NCI-H1417 (cell line): ENCODE results near the gene ALG13.
"Not testable (repeated sequence)": the region's sequence is repeated elsewhere in the genome, so short reads cannot be mapped to it uniquely, and the experiment has no call there.

Experiments
- DNase-seq, 3 experiments: peaks; one replicate each; lab custom pipeline; 2025; lab: John Stamatoyannopoulos, UW

The ALG13 gene

GRCh38 chrX:111759686-111760085, 78.7 kb downstream of the ALG13 start:
- DNase-seq = no peak

DNA sequence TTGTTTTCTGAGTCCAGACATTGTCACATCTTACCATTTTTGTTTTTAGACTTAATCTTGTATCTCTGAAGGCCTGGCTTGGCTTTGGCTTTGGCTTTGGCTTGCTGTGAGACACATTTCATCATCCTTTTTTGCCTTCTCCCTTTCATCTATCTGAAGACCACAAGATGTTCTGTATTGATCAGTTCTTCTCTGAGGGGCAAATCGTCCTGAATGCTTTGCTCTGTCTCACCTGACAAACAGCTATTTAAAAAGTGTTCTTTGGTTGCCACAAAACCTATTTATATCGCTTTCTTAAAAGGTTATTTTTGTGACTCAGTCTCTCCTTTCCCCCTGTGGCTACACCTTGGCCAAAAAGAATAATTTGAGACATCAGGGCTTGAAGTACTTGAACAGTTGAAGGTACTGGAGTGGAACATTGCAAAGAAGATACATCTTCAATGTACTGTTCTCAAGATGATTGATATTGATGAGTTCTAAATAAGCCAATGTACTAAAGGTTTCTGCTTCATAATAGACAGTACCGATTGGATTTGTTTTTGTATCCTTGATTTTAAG, 80.7 kb downstream of the ALG13 start:
- no peak for DNase-seq

- no peak for DNase-seq
Measured at GRCh38 chrX:111778591-111778990, 97.6 kb downstream of the ALG13 start.

DNA sequence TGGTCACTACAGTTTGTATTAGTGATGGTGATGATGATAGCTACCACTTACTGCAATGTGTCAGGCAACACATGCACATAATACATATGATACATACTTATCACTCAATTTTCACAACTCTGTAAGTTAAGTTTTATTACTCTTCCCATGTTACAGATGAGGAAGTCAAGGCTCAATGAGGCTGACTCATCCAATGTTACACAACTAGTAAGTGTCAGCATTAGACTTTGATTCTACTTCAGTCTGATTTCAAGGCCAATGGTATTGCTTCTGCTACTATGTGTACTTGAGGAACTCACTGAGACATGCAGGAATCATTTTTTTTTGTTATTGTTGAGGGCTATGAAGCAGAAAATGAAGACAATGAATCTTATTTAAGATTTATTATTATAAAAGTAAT, 98.6 kb downstream of the ALG13 start:
- no peak for DNase-seq

GRCh38 chrX:111784667-111785066, 103.7 kb downstream of the ALG13 start:
- no peak for DNase-seq

DNA sequence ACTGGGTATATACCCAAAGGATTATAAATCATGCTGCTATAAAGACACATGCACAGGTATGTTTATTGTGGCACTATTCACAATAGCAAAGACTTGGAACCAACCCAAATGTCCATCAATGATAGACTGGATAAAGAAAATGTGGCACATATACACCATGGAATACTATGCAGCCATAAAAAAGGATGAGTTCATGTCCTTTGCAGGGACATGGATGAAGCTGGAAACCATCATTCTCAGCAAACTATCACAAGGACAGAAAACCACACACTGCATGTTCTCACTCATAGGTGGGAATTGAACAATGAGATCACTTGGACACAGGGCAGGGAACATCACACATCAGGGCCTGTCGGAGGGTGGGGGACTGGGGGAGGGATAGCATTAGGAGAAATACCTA, 109.1 kb downstream of the ALG13 start:
- DNase-seq = not testable (repeated sequence)
